B cell (primary cell): ENCODE results near the gene DENND1C. TPM values are rescaled to one million over a fixed set of nuclear protein-coding genes. Genes with fewer than 3 reads are reported as not detected.

ENCODE experiments used
- ATAC-seq: fragments of 200-7000 bp; cut with Tn5 transposase; one replicate; pipeline ENCODE4 v1.10.0; 2021; ENCODE audit warnings: low read depth, mild to moderate bottlenecking, moderate number of reproducible peaks, moderate library complexity
- CTCF ChIA-PET: fragments of 350-600 bp; sonication (Branson Sonifier 250); formaldehyde crosslinking; loops from one replicate; lab custom pipeline; 2021; ENCODE audit warnings: antibody characterized with exemption, inconsistent platforms; lab: Charles Lee
- POLR2A ChIA-PET: fragments of 350-600 bp; sonication (Branson Sonifier 250); formaldehyde crosslinking; loops from one replicate; lab custom pipeline; 2021; ENCODE audit warnings: antibody characterized with exemption; lab: Charles Lee
- DNase-seq: peaks from one replicate; pipeline ENCODE4 v3.0.0; 2013
- H2AFZ ChIP-seq: 2 replicates; pipeline ENCODE4 v1.6.1; 2012; ENCODE audit warnings: mild to moderate bottlenecking, low read depth, low read length; ENCODE audit not compliant: insufficient read depth, poor library complexity, severe bottlenecking
- H3K27ac ChIP-seq, 2 donors: 1 replicate in 1 of 2; 2 replicates in 1 of 2; pipeline ENCODE4 v1.5.1; 2012 to 2013; ENCODE audit warnings: low read length in 2 of 2, mild to moderate bottlenecking in 2 of 2, moderate library complexity in 1 of 2
- H3K27me3 ChIP-seq, 4 experiments: fragments of 200-600 bp in 1 of 4; sonication (generic) in 1 of 4; replicated peaks in 1 of 4; 1 replicate in 2 of 4; 2 replicates in 2 of 4; pipeline versions ENCODE4 v1.6.1 to v1.7.0; 2013 to 2016; ENCODE audit warnings: low read length in 3 of 4, mild to moderate bottlenecking in 2 of 4, mixed read lengths in 1 of 4, moderate library complexity in 1 of 4; ENCODE audit not compliant: insufficient read depth in 4 of 4, control insufficient read depth in 3 of 4; ENCODE audit errors: control extremely low read depth in 1 of 4
- H3K36me3 ChIP-seq, 2 experiments: replicated peaks in 1 of 2; 1 replicate in 1 of 2; 2 replicates in 1 of 2; pipeline versions ENCODE4 v1.6.1 to v1.7.1; 2013; ENCODE audit warnings: low read length in 1 of 2; ENCODE audit not compliant: insufficient read depth in 2 of 2, control insufficient read depth in 1 of 2; ENCODE audit errors: control extremely low read depth in 1 of 2, extremely low read depth in 1 of 2
- H3K4me1 ChIP-seq, 2 donors: fragments of 200-600 bp in 1 of 2; sonication (generic) in 1 of 2; 1 replicate in 1 of 2; 2 replicates in 1 of 2; pipeline versions ENCODE4 v1.5.1 to v1.6.1; 2013 to 2017; ENCODE audit warnings: low read length in 2 of 2; ENCODE audit not compliant: control insufficient read depth in 2 of 2, insufficient read depth in 2 of 2
- H3K4me2 ChIP-seq: replicated peaks from 2 replicates; pipeline ENCODE3; 2012; ENCODE audit warnings: mild to moderate bottlenecking, low read depth, low read length; ENCODE audit not compliant: poor library complexity, severe bottlenecking
- H3K4me3 ChIP-seq, 5 experiments: fragments of 200-600 bp in 1 of 5; sonication (generic) in 1 of 5; 1 replicate in 3 of 5; 2 replicates in 2 of 5; pipeline versions ENCODE4 v1.5.1 to v1.7.0; 2011 to 2016; ENCODE audit warnings: low read length in 4 of 5, mild to moderate bottlenecking in 4 of 5, low read depth in 2 of 5, control low read depth in 1 of 5, moderate library complexity in 1 of 5; ENCODE audit not compliant: insufficient read depth in 1 of 5; ENCODE audit errors: control extremely low read depth in 1 of 5, extremely low read depth in 1 of 5
- H3K79me2 ChIP-seq: fragments of 200-600 bp; sonication (generic); one replicate; pipeline ENCODE4 v1.6.0; 2016; ENCODE audit warnings: low read length; ENCODE audit not compliant: control insufficient read depth, insufficient read depth
- H3K9ac ChIP-seq: fragments of 200-600 bp; sonication (generic); 2 replicates; pipeline ENCODE4 v1.6.1; 2017; ENCODE audit warnings: mild to moderate bottlenecking, low read length, moderate library complexity
- H3K9me3 ChIP-seq, 3 donors: one replicate each; pipeline versions ENCODE4 v1.6.1 to v1.7.1; 2013; ENCODE audit warnings: low read length in 2 of 3; ENCODE audit not compliant: control insufficient read depth in 2 of 3, insufficient read depth in 1 of 3; ENCODE audit errors: control extremely low read depth in 1 of 3
- H4K20me1 ChIP-seq: 2 replicates; pipeline ENCODE4 v1.6.0; 2012; ENCODE audit warnings: mild to moderate bottlenecking, low read length; ENCODE audit not compliant: insufficient read depth, control insufficient read depth, poor library complexity, severe bottlenecking
- H3K27ac Mint-ChIP-seq: one replicate; pipeline ENCODE4 v1.8.0; 2021; ENCODE audit warnings: mixed read lengths
- H3K27me3 Mint-ChIP-seq: one replicate; pipeline ENCODE4 v1.8.0; 2021; ENCODE audit warnings: mixed read lengths
- H3K4me1 Mint-ChIP-seq: one replicate; pipeline ENCODE4 v1.8.0; 2021; ENCODE audit warnings: mixed read lengths
- H3K4me3 Mint-ChIP-seq: one replicate; pipeline ENCODE4 v1.8.0; 2021; ENCODE audit warnings: mixed read lengths
- H3K9me3 Mint-ChIP-seq: one replicate; pipeline ENCODE4 v1.8.0; 2022; ENCODE audit warnings: mixed read lengths; ENCODE audit not compliant: insufficient read depth
- CTCF ChIP-seq: fragments of 200-600 bp; IDR thresholded peaks from one replicate; pipeline ENCODE4 v1.8.0; 2022; ENCODE audit warnings: antibody characterized with exemption, mild to moderate bottlenecking
- EZH2 ChIP-seq: IDR thresholded peaks from 2 replicates; pipeline ENCODE4 v1.6.1; 2012; ENCODE audit warnings: borderline replicate concordance, low read depth, mild to moderate bottlenecking, moderate library complexity, low read length; ENCODE audit not compliant: insufficient read depth, poor library complexity, severe bottlenecking
- WGBS: methylation state at CpG from one replicate; pipeline ENCODE4 v1.1.5; 2013; ENCODE audit warnings: missing lambda C conversion rate; ENCODE audit not compliant: insufficient coverage; 5-methylcytosine and 5-hydroxymethylcytosine counted together
- intact Hi-C: fragments of 100-400 bp; cut with micrococcal nuclease; formaldehyde crosslinking; loops from one replicate; pipeline ENCODE4 v1.10.0; 2022
- polyA plus RNA-seq: library from polyadenylated mRNA; depleted of rRNA; stranded (reverse); fragments of >200 nt; gene quantifications from 2 replicates; pipeline ENCODE4 v1.2.3, GENCODE V29; 2012
- total RNA-seq, 2 donors: library from RNA; stranded (reverse); fragments of 120-200 nt in 1 of 2; gene quantifications; 1 replicate in 1 of 2; 2 replicates in 1 of 2; pipeline versions ENCODE4 v1.2.3 to v1.2.4, GENCODE V29; 2013 to 2022

The DENND1C gene
- total and polyA plus RNA-seq, 2 donors (not counting 1 experiment from before 2014, with no cell fraction given): 119 to 132 TPM

- 90% methylated on average over 2 of the region's 2 CpGs for WGBS
- POLR2A ChIA-PET: no interaction called here
- H3K9me3 ChIP-seq: peaks cover 0 to 5% (median 0%) of the 10 kb centered on the region in 3 donors
- H3K9me3 Mint-ChIP-seq: no peaks in the 10 kb centered on the region
- peaks cover 5% of the 10 kb centered on the region for H4K20me1 ChIP-seq
- H3K4me2 ChIP-seq: peak overlapping the region; percentile 87
- no peak overlapping the region for H2AFZ ChIP-seq
- TF ChIP-seq EZH2 (no peak), CTCF (no peak)
- no peak overlapping the region for H3K4me3 ChIP-seq
- CTCF ChIA-PET: no interaction called here
- H3K4me1 ChIP-seq: peaks cover 42 to 63% of the 10 kb centered on the region in 2 donors
- peaks cover 11% of the 10 kb centered on the region for H3K27me3 Mint-ChIP-seq
- DNase-seq (no peak), ATAC-seq (no peak)
- no peak overlapping the region for H3K9ac ChIP-seq
- H3K27ac Mint-ChIP-seq: peak overlapping the region; percentile 68
- peak overlapping the region; percentile 87 for H3K4me3 Mint-ChIP-seq
- no peak overlapping the region for H3K27ac ChIP-seq
- no peaks in the 10 kb centered on the region for H3K79me2 ChIP-seq
- H3K4me1 Mint-ChIP-seq: peaks cover 54% of the 10 kb centered on the region
- H3K27me3 ChIP-seq: peaks cover 0 to 17% (median 7%) of the 10 kb centered on the region in 4 experiments
- no peaks in the 10 kb centered on the region for H3K36me3 ChIP-seq
- intact Hi-C loops: loop anchor here (2.0 kb wide), 1 partner anchor 49 kb away; no protein-coding TSS in a partner anchor
Observed at GRCh38 chr19:6529937-6530385, 48.4 kb upstream of the DENND1C start.

- Mint-ChIP-seq H3K4me3 (peak overlapping the region; percentile 87), H3K27ac (peak overlapping the region; percentile 92), H3K27me3 (peaks cover 11% of the 10 kb centered on the region), H3K9me3 (no peaks in the 10 kb centered on the region), H3K4me1 (peaks cover 53% of the 10 kb centered on the region)
- POLR2A ChIA-PET: interaction anchor here (1.8 kb wide), 1 partner anchor 58 kb away, joined by 7 read pairs; no protein-coding TSS in a partner anchor
- CTCF ChIA-PET: no interaction called here
- DNase-seq (no peak), ATAC-seq (no peak)
- Histone ChIP-seq H3K9ac (no peak overlapping the region), H3K4me2 (peak overlapping the region; percentile 38), H3K79me2 (no peaks in the 10 kb centered on the region), H3K4me3 (no peak overlapping the region), H2AFZ (no peak overlapping the region), H3K36me3 (no peaks in the 10 kb centered on the region), H4K20me1 (peaks cover 5% of the 10 kb centered on the region), H3K27me3 (peaks cover 0 to 17% (median 7%) of the 10 kb centered on the region in 4 experiments), H3K9me3 (peaks cover 0 to 5% (median 0%) of the 10 kb centered on the region in 3 donors), H3K27ac (no peak overlapping the region), H3K4me1 (peaks cover 42 to 63% of the 10 kb centered on the region in 2 donors)
- TF ChIP-seq CTCF (no peak), EZH2 (no peak)
- intact Hi-C loops: loop anchor here (2.0 kb wide), 1 partner anchor 49 kb away; no protein-coding TSS in a partner anchor
- 40% methylated on average over 2 of the region's 2 CpGs for WGBS
Observed at GRCh38 chr19:6529351-6529750, 47.8 kb upstream of the DENND1C start.
